Endothelial cell of umbilical vein (primary cell): ENCODE data around the gene POLR1C. TPM values are rescaled to one million over a fixed set of nuclear protein-coding genes. Genes with fewer than 3 reads are reported as not detected.
"Not testable (repeated sequence)": the region's sequence is repeated elsewhere in the genome, so short reads cannot be mapped to it uniquely, and the experiment has no call there.

ENCODE experiments used
- Bru-seq: library from RNA; stranded (reverse); fragments of 400-500 nt; gene quantifications from one replicate; lab custom pipeline; 2021; lab: Mats Ljungman, UMichigan
- BruChase-seq, 2 experiments: library from RNA; stranded (reverse); fragments of 400-500 nt; gene quantifications; one replicate each; lab custom pipeline; 2021; lab: Mats Ljungman, UMichigan
- BruUV-seq: library from RNA; stranded (reverse); fragments of 400-500 nt; replicated peaks from 2 replicates; lab custom pipeline; 2021; lab: Mats Ljungman, UMichigan
- CTCF ChIA-PET: fragments of 300-600, 350-600 bp; sonication (Branson Sonifier 250); formaldehyde crosslinking; loops from one replicate; lab custom pipeline; 2021; ENCODE audit warnings: antibody characterized with exemption, inconsistent platforms; lab: Charles Lee
- POLR2A ChIA-PET: fragments of 300-600, 350-600 bp; sonication (Branson Sonifier 250); formaldehyde crosslinking; loops from one replicate; lab custom pipeline; 2021; ENCODE audit warnings: antibody characterized with exemption, inconsistent platforms; lab: Charles Lee
- DNase-seq: peaks from one replicate; pipeline ENCODE4 v3.0.0-alpha.2; 2011; ENCODE audit warnings: low read depth, low spot score
- FAIRE-seq: peaks from 2 replicates; lab custom pipeline; 2011; peaks lifted over from hg19 to GRCh38; lab: Jason Lieb, UNC
- H2AFZ ChIP-seq: 2 replicates; pipeline ENCODE4 v1.6.0; 2012; ENCODE audit warnings: low read depth, low read length, control low read depth, inconsistent platforms
- H3K27ac ChIP-seq: 2 replicates; pipeline ENCODE4 v1.5.1; 2011; ENCODE audit warnings: low read depth, mild to moderate bottlenecking, control low read depth, low read length, moderate library complexity; ENCODE audit not compliant: insufficient read depth
- H3K27me3 ChIP-seq, 2 experiments: 2 replicates each; pipeline versions ENCODE4 v1.6.0 to v1.6.1; 2011; ENCODE audit warnings: low read length in 2 of 2, mixed read lengths in 1 of 2; ENCODE audit not compliant: control insufficient read depth in 2 of 2, insufficient read depth in 2 of 2
- H3K36me3 ChIP-seq, 2 experiments: 2 replicates in 1 of 2; 3 replicates in 1 of 2; pipeline ENCODE4 v1.5.1; 2011; ENCODE audit warnings: low read length in 2 of 2, mild to moderate bottlenecking in 1 of 2, moderate library complexity in 1 of 2; ENCODE audit not compliant: control insufficient read depth in 2 of 2, insufficient read depth in 2 of 2; ENCODE audit errors: extremely low read depth in 1 of 2
- H3K4me1 ChIP-seq: 3 replicates; pipeline ENCODE4 v1.5.1; 2011; ENCODE audit warnings: mild to moderate bottlenecking, low read length; ENCODE audit not compliant: control insufficient read depth, insufficient read depth; ENCODE audit errors: extremely low read depth
- H3K4me2 ChIP-seq: 2 replicates; pipeline ENCODE4 v1.6.1; 2011; ENCODE audit warnings: low read length, control low read depth, mixed read lengths; ENCODE audit not compliant: insufficient read depth
- H3K4me3 ChIP-seq, 3 experiments: fragments of 200-600 bp in 1 of 3; sonication (generic), shearing (Covaris generic) in 1 of 3; replicated peaks in 1 of 3; 2 replicates each; pipeline ENCODE4 v1.5.1; 2011 to 2016; ENCODE audit warnings: control low read depth in 3 of 3, low read length in 3 of 3, mild to moderate bottlenecking in 2 of 3, inconsistent platforms in 1 of 3, low read depth in 1 of 3, moderate library complexity in 1 of 3; ENCODE audit not compliant: insufficient read depth in 1 of 3
- H3K79me2 ChIP-seq: 2 replicates; pipeline ENCODE4 v1.6.0; 2012; ENCODE audit warnings: low read length, inconsistent platforms; ENCODE audit not compliant: control insufficient read depth, insufficient read depth
- H3K9ac ChIP-seq: replicated peaks from 2 replicates; pipeline ENCODE3; 2011; ENCODE audit warnings: low read length, control low read depth; ENCODE audit not compliant: insufficient read depth; ENCODE audit errors: extremely low read depth
- H3K9me1 ChIP-seq: replicated peaks from 3 replicates; pipeline ENCODE4 v1.6.0; 2011; ENCODE audit warnings: mild to moderate bottlenecking, low read length; ENCODE audit not compliant: control insufficient read depth, insufficient read depth; ENCODE audit errors: extremely low read depth
- H3K9me3 ChIP-seq: replicated peaks from 2 replicates; pipeline ENCODE4 v1.5.1; 2012; ENCODE audit warnings: low read length, inconsistent platforms; ENCODE audit not compliant: control insufficient read depth, insufficient read depth
- H4K20me1 ChIP-seq: replicated peaks from 2 replicates; pipeline ENCODE3; 2011; ENCODE audit warnings: mild to moderate bottlenecking, low read length; ENCODE audit not compliant: control insufficient read depth, insufficient read depth; ENCODE audit errors: extremely low read depth
- EZH2 ChIP-seq: IDR thresholded peaks from 2 replicates; pipeline ENCODE4 v1.6.1; 2012; ENCODE audit warnings: borderline replicate concordance, low read depth, mild to moderate bottlenecking, moderate library complexity, low read length, inconsistent platforms; ENCODE audit not compliant: severe bottlenecking
- FOS ChIP-seq: IDR thresholded peaks from 2 replicates; pipeline ENCODE4 v1.6.1; 2011; ENCODE audit warnings: mild to moderate bottlenecking, low read length, moderate library complexity, borderline replicate concordance; ENCODE audit not compliant: insufficient read depth
- GATA2 ChIP-seq: IDR thresholded peaks from 2 replicates; pipeline ENCODE4 v1.7.0; 2011; ENCODE audit warnings: low read depth, mild to moderate bottlenecking, moderate library complexity, mixed read lengths, low read length; ENCODE audit not compliant: insufficient read length, insufficient read depth
- JUN ChIP-seq: IDR thresholded peaks from 2 replicates; pipeline ENCODE4 v1.6.1; 2011; ENCODE audit warnings: borderline replicate concordance, low read depth; ENCODE audit not compliant: insufficient read length, insufficient read depth
- MAX ChIP-seq: IDR thresholded peaks from 2 replicates; pipeline ENCODE4 v1.6.1; 2011; ENCODE audit not compliant: insufficient read depth, insufficient read length
- MYC ChIP-seq: IDR thresholded peaks from one replicate; pipeline ENCODE4 v1.6.1; 2011; ENCODE audit warnings: mild to moderate bottlenecking, low read depth, low read length
- POLR2A ChIP-seq: IDR thresholded peaks from 2 replicates; pipeline ENCODE4 v1.6.1; 2012; ENCODE audit warnings: low read depth, mild to moderate bottlenecking, control low read depth, low read length
- POLR2AphosphoS5 ChIP-seq: IDR thresholded peaks from 2 replicates; pipeline ENCODE4 v1.6.1; 2012; ENCODE audit warnings: low read depth, mild to moderate bottlenecking, control low read depth, low read length, moderate library complexity; ENCODE audit not compliant: insufficient read depth
- dilution Hi-C: fragments of 300-500 bp; cut with MboI; formaldehyde crosslinking; loops from one replicate; pipeline ENCODE4 v1.15.0; 2019; ENCODE audit warnings: low sequenced_read_pairs; ENCODE audit not compliant: extremely low pct_ligation_motif_present
- intact Hi-C: fragments of 100-400 bp; cut with micrococcal nuclease; formaldehyde crosslinking; loops from one replicate; pipeline ENCODE4 v1.10.0; 2022
- long read RNA-seq: library from polyadenylated mRNA; stranded (forward); transcript quantifications from one replicate; pipeline ENCODE4 v2.0.0, GENCODE V29; 2021
- polyA minus RNA-seq, 3 experiments: library from RNA; depleted of rRNA, polyadenylated mRNA; stranded (reverse); fragments of >200 nt; gene quantifications; 1 replicate in 1 of 3; 2 replicates in 2 of 3; pipeline ENCODE4 v1.2.3, GENCODE V29; 2011
- polyA plus RNA-seq, 4 experiments: library from polyadenylated mRNA; depleted of rRNA in 3 of 4; stranded (reverse) in 3 of 4; unstranded in 1 of 4; fragments of >200 nt; gene quantifications; 2 replicates each; pipeline versions ENCODE4 v1.2.1 to v1.2.3, GENCODE V29; 2011 to 2012; ENCODE audit warnings: missing spikeins in 1 of 4
- total RNA-seq: library from RNA; stranded (reverse); gene quantifications from 2 replicates; pipeline ENCODE4 v1.2.3, GENCODE V29; 2021
- TF ChIP-seq, protein P1 (sequence below), 2 donors: IDR thresholded peaks; 1 replicate in 1 of 2; 2 replicates in 1 of 2; pipeline ENCODE4 v1.5.1; 2011; ENCODE audit warnings: low read length in 2 of 2, mild to moderate bottlenecking in 2 of 2, moderate library complexity in 2 of 2, control low read depth in 1 of 2, inconsistent platforms in 1 of 2, low read depth in 1 of 2; ENCODE audit not compliant: insufficient read depth in 1 of 2; ENCODE audit errors: extremely low read depth in 1 of 2

POLR1C gene, protein sequence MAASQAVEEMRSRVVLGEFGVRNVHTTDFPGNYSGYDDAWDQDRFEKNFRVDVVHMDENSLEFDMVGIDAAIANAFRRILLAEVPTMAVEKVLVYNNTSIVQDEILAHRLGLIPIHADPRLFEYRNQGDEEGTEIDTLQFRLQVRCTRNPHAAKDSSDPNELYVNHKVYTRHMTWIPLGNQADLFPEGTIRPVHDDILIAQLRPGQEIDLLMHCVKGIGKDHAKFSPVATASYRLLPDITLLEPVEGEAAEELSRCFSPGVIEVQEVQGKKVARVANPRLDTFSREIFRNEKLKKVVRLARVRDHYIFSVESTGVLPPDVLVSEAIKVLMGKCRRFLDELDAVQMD
- total RNA-seq, result 40.6 and 46.0 TPM in 2 replicates
- 34.7 and 39.8 TPM in 2 replicates for polyA plus RNA-seq
- 37.8 and 41.4 TPM in 2 replicates for polyA plus RNA-seq (2011; cell fraction: cytosol; rRNA removed)
- polyA plus RNA-seq (2011; cell fraction: nucleus; rRNA removed), result 109 and 139 TPM in 2 replicates
- polyA plus RNA-seq (2012), result 55.9 and 92.0 TPM in 2 replicates
- polyA minus RNA-seq, result 45.8 and 58.8 TPM in 2 replicates
- 35.1 TPM for polyA minus RNA-seq (2011; cell fraction: cytosol; rRNA and poly(A)+ RNA removed)
- polyA minus RNA-seq (2011; cell fraction: nucleus; rRNA and poly(A)+ RNA removed), result 21.0 and 29.9 TPM in 2 replicates
- percentile 50 among the genes with signal in this experiment for Bru-seq, nascent RNA
- percentile 56 among the genes with signal in this experiment for BruChase-seq, experiment 1, labeled RNA remaining after a 6-hour chase
- percentile 58 among the genes with signal in this experiment for BruChase-seq, experiment 2, labeled RNA remaining after a 2-hour chase
- long read RNA-seq, transcript POLR1C-203 (9 exons, 1,355 nt), result major isoform, 40 of 84 reads
- long read RNA-seq, partial matches to known transcripts, result 2 of 84 reads
- long read RNA-seq, other reads (novel, unspliced or antisense), result 37 of 84 reads

- peak within 1 kb of the TSS; percentile 87 for H3K9ac ChIP-seq
- peaks cover 17% of the 10 kb centered on the region for H3K4me1 ChIP-seq
- H3K4me3 ChIP-seq, result peak within 1 kb of the TSS; percentile 81 to 94 (median 87)
- no peaks in the 10 kb centered on the region for H3K9me3 ChIP-seq
- intact Hi-C loops (loop anchor here (2.0 kb wide), 1 partner anchor 58 kb away; no protein-coding TSS in a partner anchor), dilution Hi-C loops (no loop called here)
- H4K20me1 ChIP-seq, result no peaks in the 10 kb centered on the region
- no peaks in the 10 kb centered on the region for H3K27me3 ChIP-seq
- POLR2A ChIA-PET, result interaction anchor here (0.5 to 0.9 kb wide), 3 partner anchors 40 to 59 kb away, joined by 3 to 5 read pairs (median 4); partner anchors contain the start of genes POLH, TJAP1 and XPO5
- FAIRE-seq (peak; percentile 100), DNase-seq (peak; percentile 98)
- BruUV-seq, result TSS peak; percentile 51
- TF ChIP-seq POLR2AphosphoS5, result peak; percentile 84
- TF ChIP-seq GATA2, result no peak
- peak; percentile 74 for TF ChIP-seq MYC
- peak; percentile 88 for TF ChIP-seq POLR2A
- no peak for TF ChIP-seq FOS
- peak; percentile 52 for TF ChIP-seq MAX
- no peak for TF ChIP-seq EZH2
- TF ChIP-seq, protein P1, sequence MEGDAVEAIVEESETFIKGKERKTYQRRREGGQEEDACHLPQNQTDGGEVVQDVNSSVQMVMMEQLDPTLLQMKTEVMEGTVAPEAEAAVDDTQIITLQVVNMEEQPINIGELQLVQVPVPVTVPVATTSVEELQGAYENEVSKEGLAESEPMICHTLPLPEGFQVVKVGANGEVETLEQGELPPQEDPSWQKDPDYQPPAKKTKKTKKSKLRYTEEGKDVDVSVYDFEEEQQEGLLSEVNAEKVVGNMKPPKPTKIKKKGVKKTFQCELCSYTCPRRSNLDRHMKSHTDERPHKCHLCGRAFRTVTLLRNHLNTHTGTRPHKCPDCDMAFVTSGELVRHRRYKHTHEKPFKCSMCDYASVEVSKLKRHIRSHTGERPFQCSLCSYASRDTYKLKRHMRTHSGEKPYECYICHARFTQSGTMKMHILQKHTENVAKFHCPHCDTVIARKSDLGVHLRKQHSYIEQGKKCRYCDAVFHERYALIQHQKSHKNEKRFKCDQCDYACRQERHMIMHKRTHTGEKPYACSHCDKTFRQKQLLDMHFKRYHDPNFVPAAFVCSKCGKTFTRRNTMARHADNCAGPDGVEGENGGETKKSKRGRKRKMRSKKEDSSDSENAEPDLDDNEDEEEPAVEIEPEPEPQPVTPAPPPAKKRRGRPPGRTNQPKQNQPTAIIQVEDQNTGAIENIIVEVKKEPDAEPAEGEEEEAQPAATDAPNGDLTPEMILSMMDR (IDR thresholded peaks at IDR 0.05; ENCODE audit: extremely low read depth in 1 of 2, insufficient read depth in 1 of 2, low read depth in 1 of 2, low read length in 2 of 2), result no peak
- TF ChIP-seq JUN, result no peak
- peak within 1 kb of the TSS; percentile 94 for H3K4me2 ChIP-seq
- H3K9me1 ChIP-seq, result no peaks in the 10 kb centered on the region
- H2AFZ ChIP-seq, result peak within 1 kb of the TSS; percentile 42
- peaks cover 44% of the 10 kb centered on the region for H3K79me2 ChIP-seq
- H3K36me3 ChIP-seq, result peaks cover 7 to 44% of the 10 kb centered on the region in 2 experiments
- CTCF ChIA-PET, result interaction anchor here (0.6 to 1.8 kb wide), 6 partner anchors 9 to 254 kb away, joined by 3 to 9 read pairs (median 4); no protein-coding TSS in a partner anchor
- peak within 1 kb of the TSS; percentile 66 for H3K27ac ChIP-seq
Observed at GRCh38 chr6:43516697-43517504, at the start of gene POLR1C, which contains the start of gene YIPF3. Gene POLR1C (plus strand): TSS chr6:43517089. CDS start chr6:43517110, 21 bp downstream. Gene YIPF3 (minus strand): TSS chr6:43516926. CDS start chr6:43516807, 119 bp downstream.

GRCh38 chr6:43467265-43467664 is 49.6 kb upstream of the POLR1C start:
- H3K36me3 ChIP-seq, BruUV-seq, H3K4me2 ChIP-seq, H4K20me1 ChIP-seq, H3K9me3 ChIP-seq, POLR2A ChIA-PET, intact Hi-C loops, dilution Hi-C loops, H3K9me1 ChIP-seq, H3K4me1 ChIP-seq, H3K79me2 ChIP-seq, H2AFZ ChIP-seq, H3K27ac ChIP-seq, DNase-seq, H3K4me3 ChIP-seq, FAIRE-seq, H3K9ac ChIP-seq: not testable (repeated sequence)
- H3K27me3 ChIP-seq, result peaks cover 16 to 21% of the 10 kb centered on the region in 2 experiments
- CTCF ChIA-PET, result interaction anchor here (1.3 kb wide), 1 partner anchor 10 kb away, joined by 3 read pairs; the partner anchor contains the start of gene TJAP1
